ENCODE results near the gene CDYL2. TPM values are rescaled to one million over a fixed set of nuclear protein-coding genes. Genes with fewer than 3 reads are reported as not detected.
"Not testable (repeated sequence)": the region's sequence is repeated elsewhere in the genome, so short reads cannot be mapped to it uniquely, and the experiment has no call there.

CDYL2 gene
- total and polyA plus RNA-seq, 5 experiments from 2014 or later = 0.28 to 14.2 (median 1.7) TPM

DNA sequence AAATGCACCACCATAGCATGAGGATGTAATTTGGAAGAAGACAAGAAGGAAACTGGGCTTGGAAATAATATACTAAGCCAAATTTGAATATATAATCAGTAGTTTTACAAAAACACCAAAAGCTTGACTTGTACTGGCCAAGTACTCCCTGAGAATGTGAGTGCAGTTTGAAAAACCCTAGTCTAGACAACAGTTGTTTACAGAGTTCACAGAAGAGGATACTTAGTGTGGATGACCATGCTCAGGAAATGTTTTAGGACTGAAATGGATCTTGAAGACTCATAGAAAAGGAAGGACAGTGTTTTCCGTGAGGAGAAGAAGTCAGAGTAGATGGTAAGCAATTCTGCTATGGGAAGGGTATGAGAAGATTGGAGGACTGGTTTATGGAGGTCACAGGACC lies 1.9 kb upstream of the CDYL2 start:
- Mint-ChIP-seq H3K4me1 (peaks cover 5 to 19% (median 17%) of the 10 kb centered on the region in 4 donors), H3K36me3 (no peaks in the 10 kb centered on the region), H3K27ac (peak overlapping the region in 2 of 10 donors; percentile 31 to 54), H3K4me3 (peak overlapping the region in 8 of 10 donors; percentile 26 to 83 (median 52)), H3K9me3 (peaks cover 0 to 3% (median 0%) of the 10 kb centered on the region in 9 donors), H3K27me3 (peaks cover 0 to 18% (median 5%) of the 10 kb centered on the region in 5 donors)
- POLR2A ChIA-PET = no interaction called here
- no peak for ATAC-seq
- no peak for DNase-seq

DNA sequence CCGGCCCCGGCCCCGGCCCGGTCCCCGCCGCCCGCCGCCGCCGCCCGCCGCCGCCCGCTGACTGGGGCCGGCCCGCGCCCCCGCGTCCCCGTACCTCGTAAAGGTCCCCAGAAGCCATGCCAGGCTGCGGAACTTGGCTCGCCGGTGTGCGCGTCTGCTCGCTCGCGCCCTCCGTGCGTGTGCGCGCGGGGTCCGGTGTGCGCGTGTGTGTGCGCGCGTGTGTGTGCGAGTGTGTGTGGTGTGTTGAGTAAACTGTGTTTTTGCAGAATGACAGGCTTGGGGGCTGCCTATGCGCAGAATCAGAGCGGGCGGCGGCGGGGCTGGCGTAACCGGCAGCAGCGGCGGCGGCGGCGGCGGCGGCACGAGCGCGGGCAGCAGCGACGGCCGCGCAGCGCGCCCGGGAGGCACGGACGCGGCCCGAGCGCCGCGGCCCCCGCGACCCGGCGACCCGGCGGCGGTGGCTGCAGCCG lies 307 bp downstream of the CDYL2 start:
- peak in 9 of 10 donors; percentile 14 to 80 (median 37) for DNase-seq
- Mint-ChIP-seq H3K9me3 (peaks cover 0 to 3% (median 0%) of the 10 kb centered on the region in 9 donors), H3K36me3 (no peaks in the 10 kb centered on the region), H3K27ac (peak overlapping the region in 7 of 10 donors; percentile 67 to 94 (median 81)), H3K4me1 (peaks cover 5 to 19% (median 19%) of the 10 kb centered on the region in 4 donors), H3K4me3 (peak overlapping the region; percentile 87 to 97 (median 93)), H3K27me3 (peaks cover 0 to 18% (median 5%) of the 10 kb centered on the region in 5 donors)
- POLR2A ChIA-PET = no interaction called here
- ATAC-seq = peak; percentile 68 to 72

DNA sequence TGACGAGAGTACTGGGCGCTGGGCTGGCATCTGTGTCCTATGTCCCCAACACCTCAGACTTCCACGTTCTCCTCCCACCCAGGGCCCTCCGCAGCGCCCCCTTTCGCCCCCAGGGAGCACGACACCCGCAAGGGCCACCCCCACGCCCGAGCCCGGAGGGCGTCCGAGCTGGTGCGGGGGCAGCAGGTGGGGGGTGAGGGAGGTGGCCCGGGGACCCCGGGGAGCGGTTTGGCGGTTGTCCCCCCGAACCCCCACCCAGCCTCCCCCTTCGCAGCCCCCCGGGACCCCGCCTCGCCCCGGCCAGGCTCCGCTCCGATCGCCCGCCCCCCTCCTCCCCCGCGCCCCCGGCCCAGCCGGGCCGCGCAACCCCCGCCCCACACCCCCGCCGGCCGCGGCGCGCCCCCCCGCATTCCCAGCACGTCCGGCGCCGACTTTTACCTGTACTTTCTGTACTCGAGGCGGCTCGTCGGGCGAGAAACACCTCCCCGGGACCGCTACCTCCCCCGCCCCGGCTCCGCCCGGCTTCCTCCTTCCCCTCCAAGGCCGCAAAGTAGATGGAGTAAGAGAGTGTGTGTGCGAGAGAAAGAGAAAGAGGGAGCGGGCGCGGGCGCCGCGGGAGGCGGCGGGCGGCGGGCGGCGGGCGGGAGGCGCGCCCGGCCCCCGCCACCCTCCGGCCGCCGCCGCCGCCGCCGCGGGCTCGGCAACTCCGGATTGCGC lies 901 bp downstream of the CDYL2 start:
- peak; percentile 39 to 60 for ATAC-seq
- Mint-ChIP-seq H3K4me3 (peak overlapping the region; percentile 80 to 94 (median 88)), H3K27me3 (peaks cover 0 to 18% (median 5%) of the 10 kb centered on the region in 5 donors), H3K9me3 (peaks cover 0 to 3% (median 0%) of the 10 kb centered on the region in 9 donors), H3K4me1 (peaks cover 5 to 19% (median 19%) of the 10 kb centered on the region in 4 donors), H3K36me3 (no peaks in the 10 kb centered on the region), H3K27ac (peak overlapping the region in 7 of 10 donors; percentile 45 to 85 (median 74))
- peak in 7 of 10 donors; percentile 10 to 47 (median 22) for DNase-seq
- POLR2A ChIA-PET = no interaction called here

- Mint-ChIP-seq H3K9me3 (peaks cover 0 to 3% (median 0%) of the 10 kb centered on the region in 9 donors), H3K4me3 (peak overlapping the region; percentile 49 to 89 (median 70)), H3K27ac (peak overlapping the region in 2 of 10 donors; percentile 17 to 45), H3K27me3 (peaks cover 0 to 18% (median 5%) of the 10 kb centered on the region in 5 donors), H3K4me1 (peaks cover 5 to 19% (median 19%) of the 10 kb centered on the region in 4 donors), H3K36me3 (no peaks in the 10 kb centered on the region)
- ATAC-seq (no peak), DNase-seq (no peak)
- POLR2A ChIA-PET = no interaction called here
Measured at GRCh38 chr16:80802902-80803301, 1.5 kb downstream of the CDYL2 start.

DNA sequence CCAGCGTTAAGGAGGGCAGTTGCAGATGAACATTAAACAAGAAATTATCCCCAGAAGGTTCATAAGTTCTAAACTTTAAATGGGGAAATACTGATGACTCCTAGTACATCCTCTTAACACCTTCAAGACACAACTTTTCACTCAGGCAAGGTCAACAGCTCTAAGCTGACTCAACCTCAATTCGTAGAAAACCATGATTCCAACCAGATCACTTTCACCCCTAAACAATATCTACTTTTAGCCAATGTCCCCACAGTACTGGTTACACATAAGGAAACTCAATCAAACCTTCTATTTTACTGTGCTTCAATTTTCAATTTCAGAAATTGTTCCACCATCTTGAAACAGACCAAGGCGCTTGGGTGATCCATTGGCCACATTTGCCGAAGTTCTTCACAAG lies 2.3 kb downstream of the CDYL2 start:
- peak overlapping the region in 6 of 10 donors; percentile 16 to 89 (median 68) for H3K4me3 Mint-ChIP-seq
- peaks cover 0 to 18% (median 5%) of the 10 kb centered on the region in 5 donors for H3K27me3 Mint-ChIP-seq
- POLR2A ChIA-PET = no interaction called here

GRCh38 chr16:80794071-80794470 lies 10.3 kb downstream of the CDYL2 start:
- Mint-ChIP-seq H3K9me3 (peaks cover 0 to 11% (median 0%) of the 10 kb centered on the region in 9 donors), H3K4me1 (peaks cover 0 to 7% (median under 1%) of the 10 kb centered on the region in 4 donors), H3K27ac (no peak overlapping the region), H3K36me3 (no peaks in the 10 kb centered on the region), H3K4me3 (no peak overlapping the region), H3K27me3 (no peaks in the 10 kb centered on the region)
- DNase-seq = no peak
- ATAC-seq = no peak
- POLR2A ChIA-PET = no interaction called here

More for the DNA sequence above, 2.3 kb downstream of the CDYL2 start:
- DNase-seq (no peak), ATAC-seq (no peak)
- Mint-ChIP-seq H3K9me3 (peaks cover 0 to 3% (median 0%) of the 10 kb centered on the region in 9 donors), H3K4me1 (peaks cover 5 to 19% (median 17%) of the 10 kb centered on the region in 4 donors), H3K36me3 (no peaks in the 10 kb centered on the region), H3K27ac (peak overlapping the region in 1 of 10 donors; percentile 17)

- H3K9me3 Mint-ChIP-seq = peaks cover 0 to 17% (median 0%) of the 10 kb centered on the region in 9 donors
- no peak overlapping the region for H3K4me3 Mint-ChIP-seq
- H3K4me1 Mint-ChIP-seq = peaks cover 0 to 7% (median under 1%) of the 10 kb centered on the region in 4 donors
- no peak overlapping the region for H3K27ac Mint-ChIP-seq
- no peaks in the 10 kb centered on the region for H3K27me3 Mint-ChIP-seq
- POLR2A ChIA-PET = no interaction called here
- no peak for ATAC-seq
- DNase-seq = no peak
- H3K36me3 Mint-ChIP-seq = peaks cover 0 to 5% (median 0%) of the 10 kb centered on the region in 3 donors
Measured at GRCh38 chr16:80792031-80792430, 12.4 kb downstream of the CDYL2 start.

DNA sequence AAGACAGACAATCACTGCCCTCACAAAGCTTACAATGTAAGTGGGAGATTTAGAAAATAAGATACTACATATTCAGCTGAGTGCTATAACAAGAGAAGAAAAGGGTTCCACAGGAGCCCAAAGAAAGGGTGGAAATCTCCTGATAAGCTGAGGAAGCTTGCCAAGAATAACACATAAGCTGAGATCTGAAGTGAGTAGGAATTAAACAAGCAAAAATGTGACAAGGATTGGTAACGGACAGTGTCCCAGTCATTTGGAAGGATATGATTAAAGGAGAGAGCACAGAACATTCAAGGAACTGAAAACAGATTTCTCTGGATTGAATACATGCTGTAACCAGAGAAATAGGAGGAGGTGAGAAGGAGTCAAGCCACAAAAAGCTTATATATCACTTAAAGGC lies 13.0 kb downstream of the CDYL2 start:
- peaks cover 0 to 19% (median 2%) of the 10 kb centered on the region in 9 donors for H3K9me3 Mint-ChIP-seq
- POLR2A ChIA-PET = no interaction called here
- DNase-seq = no peak
- H3K27ac Mint-ChIP-seq = no peak overlapping the region
- ATAC-seq = no peak
- no peaks in the 10 kb centered on the region for H3K27me3 Mint-ChIP-seq
- H3K4me1 Mint-ChIP-seq = peaks cover 0 to 5% (median under 1%) of the 10 kb centered on the region in 4 donors
- H3K4me3 Mint-ChIP-seq = no peak overlapping the region
- H3K36me3 Mint-ChIP-seq = peaks cover 0 to 5% (median 3%) of the 10 kb centered on the region in 3 donors

- POLR2A ChIA-PET = no interaction called here
- H3K9me3 Mint-ChIP-seq = peaks cover 0 to 25% (median 2%) of the 10 kb centered on the region in 9 donors
- no peak overlapping the region for H3K27ac Mint-ChIP-seq
- DNase-seq (no peak), ATAC-seq (no peak)
- peaks cover 0 to 7% (median 5%) of the 10 kb centered on the region in 3 donors for H3K36me3 Mint-ChIP-seq
- H3K4me3 Mint-ChIP-seq = no peak overlapping the region
- peaks cover 0 to 5% (median under 1%) of the 10 kb centered on the region in 4 donors for H3K4me1 Mint-ChIP-seq
- H3K27me3 Mint-ChIP-seq = no peaks in the 10 kb centered on the region
Measured at GRCh38 chr16:80790751-80791150, 13.6 kb downstream of the CDYL2 start.

GRCh38 chr16:80788027-80788426 lies 16.4 kb downstream of the CDYL2 start:
- Mint-ChIP-seq H3K9me3 (peaks cover 0 to 51% (median 15%) of the 10 kb centered on the region in 9 donors), H3K27me3 (no peaks in the 10 kb centered on the region), H3K4me1 (peaks cover 0 to 5% (median under 1%) of the 10 kb centered on the region in 4 donors), H3K36me3 (peaks cover 0 to 13% (median 11%) of the 10 kb centered on the region in 3 donors), H3K27ac (no peak overlapping the region), H3K4me3 (no peak overlapping the region)
- POLR2A ChIA-PET = no interaction called here
- DNase-seq (no peak), ATAC-seq (no peak)

- H3K4me3 Mint-ChIP-seq, H3K4me1 Mint-ChIP-seq, DNase-seq, H3K27me3 Mint-ChIP-seq, POLR2A ChIA-PET, ATAC-seq, H3K27ac Mint-ChIP-seq: not testable (repeated sequence)
- Mint-ChIP-seq H3K36me3 (peaks cover 0 to 25% (median 22%) of the 10 kb centered on the region in 3 donors), H3K9me3 (peaks cover 5 to 55% (median 24%) of the 10 kb centered on the region in 9 donors)
Measured at GRCh38 chr16:80786561-80786960, 17.8 kb downstream of the CDYL2 start.

DNA sequence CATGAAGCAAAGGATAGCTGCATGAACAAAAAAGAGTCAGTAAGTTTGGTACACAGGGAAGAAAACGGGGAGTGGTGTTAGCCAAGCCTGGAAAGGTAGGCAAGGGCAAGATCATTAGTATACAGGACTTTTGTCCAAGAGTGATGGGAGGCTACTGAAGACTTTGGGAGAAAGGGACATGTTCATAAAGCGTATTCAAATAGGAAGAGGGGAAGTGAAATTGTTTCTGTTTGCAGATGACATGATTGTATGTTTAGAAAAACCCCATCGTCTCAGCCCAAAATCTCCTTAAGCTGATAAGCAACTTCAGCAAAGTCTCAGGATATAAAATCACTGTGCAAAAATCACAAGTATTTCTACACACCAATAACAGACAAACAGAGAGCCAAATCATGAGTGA lies 19.4 kb downstream of the CDYL2 start:
- Mint-ChIP-seq H3K4me1 (no peaks in the 10 kb centered on the region), H3K27me3 (no peaks in the 10 kb centered on the region), H3K36me3 (peaks cover 0 to 36% (median 33%) of the 10 kb centered on the region in 3 donors), H3K4me3 (no peak overlapping the region), H3K27ac (no peak overlapping the region), H3K9me3 (peaks cover 12 to 69% (median 34%) of the 10 kb centered on the region in 9 donors)
- no peak for ATAC-seq
- DNase-seq = no peak
- POLR2A ChIA-PET = no interaction called here

DNA sequence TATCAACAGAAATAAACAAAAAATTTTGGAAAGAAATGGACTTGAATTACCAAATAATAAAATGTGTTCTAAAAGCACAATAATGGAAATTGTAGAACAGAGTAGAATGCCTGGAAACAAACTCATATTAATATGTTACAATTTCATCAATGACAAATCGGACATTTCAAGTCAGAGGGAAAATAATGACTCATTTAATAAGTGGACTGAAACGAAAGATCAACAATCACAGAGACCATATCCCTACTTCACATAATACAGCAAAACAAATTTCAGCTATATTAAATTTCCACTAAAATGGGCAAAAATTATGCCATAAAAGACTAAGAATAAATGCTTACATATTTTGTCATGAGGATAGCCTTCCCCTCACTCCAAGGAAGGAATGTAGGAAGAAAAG lies 25.7 kb downstream of the CDYL2 start:
- Mint-ChIP-seq H3K36me3 (peaks cover 0 to 25% (median 25%) of the 10 kb centered on the region in 3 donors), H3K4me3 (no peak overlapping the region), H3K27ac (peak overlapping the region in 1 of 10 donors; percentile 75), H3K4me1 (peaks cover 0 to 2% (median 0%) of the 10 kb centered on the region in 4 donors), H3K27me3 (no peaks in the 10 kb centered on the region), H3K9me3 (peaks cover 6 to 34% (median 22%) of the 10 kb centered on the region in 9 donors)
- ATAC-seq (no peak), DNase-seq (no peak)
- POLR2A ChIA-PET = no interaction called here
